Stimulated activated CD4-positive, alpha-beta T cell treated with anti-CD3 and anti-CD28 coated beads, Interleukin-2, amount 100 ng/mL, for 4 hours (primary cell): ENCODE data around the gene LIMA1.
"Not testable (repeated sequence)": the region's sequence is repeated elsewhere in the genome, so short reads cannot be mapped to it uniquely, and the experiment has no call there.

ENCODE experiments used
- DNase-seq: peaks from one replicate; pipeline ENCODE4 v3.0.0-alpha.2; 2020; ENCODE audit warnings: low read depth

Gene LIMA1

GRCh38 chr12:50247665-50248064 lies 35.7 kb downstream of the LIMA1 start:
- not testable (repeated sequence) for DNase-seq

GRCh38 chr12:50246873-50247612 lies 36.3 kb downstream of the LIMA1 start:
- DNase-seq: peak; percentile 11

GRCh38 chr12:50246197-50246865 lies 37.0 kb downstream of the LIMA1 start:
- DNase-seq: no peak

GRCh38 chr12:50243507-50243906 lies 39.8 kb downstream of the LIMA1 start:
- no peak for DNase-seq

- no peak for DNase-seq
Observed at GRCh38 chr12:50242751-50243191, 40.5 kb downstream of the LIMA1 start.

- DNase-seq: no peak
Observed at GRCh38 chr12:50241178-50241577, 42.1 kb downstream of the LIMA1 start.

- DNase-seq: no peak
Observed at GRCh38 chr12:50240792-50241114, 42.6 kb downstream of the LIMA1 start.

- no peak for DNase-seq
Observed at GRCh38 chr12:50240096-50240791, 43.1 kb downstream of the LIMA1 start.

GRCh38 chr12:50239355-50239891 lies 43.9 kb downstream of the LIMA1 start:
- no peak for DNase-seq

- DNase-seq: no peak
Observed at GRCh38 chr12:50234347-50234746, 49.0 kb downstream of the LIMA1 start.

- no peak for DNase-seq
Observed at GRCh38 chr12:50232771-50233209, 50.5 kb downstream of the LIMA1 start.

- DNase-seq: no peak
Observed at GRCh38 chr12:50232206-50232605, 51.1 kb downstream of the LIMA1 start.

GRCh38 chr12:50231346-50231745 lies 52.0 kb downstream of the LIMA1 start:
- no peak for DNase-seq

GRCh38 chr12:50230217-50230616 lies 53.1 kb downstream of the LIMA1 start:
- no peak for DNase-seq

GRCh38 chr12:50224026-50224692 lies 59.2 kb downstream of the LIMA1 start:
- peak; percentile 31 for DNase-seq

- DNase-seq: no peak
Observed at GRCh38 chr12:50222275-50222783, 61.0 kb downstream of the LIMA1 start.

- no peak for DNase-seq
Observed at GRCh38 chr12:50221228-50222008, 61.9 kb downstream of the LIMA1 start.

- DNase-seq: no peak
Observed at GRCh38 chr12:50220363-50220995, 62.8 kb downstream of the LIMA1 start.

- DNase-seq: no peak
Observed at GRCh38 chr12:50219544-50219943, 63.8 kb downstream of the LIMA1 start.

- not testable (repeated sequence) for DNase-seq
Observed at GRCh38 chr12:50219001-50219400, 64.3 kb downstream of the LIMA1 start.

GRCh38 chr12:50218386-50218785 lies 64.9 kb downstream of the LIMA1 start:
- no peak for DNase-seq
